ENCODE results near the gene CPSF4.

GRCh38 chr7:99497766-99498545 lies 59.2 kb downstream of the CPSF4 start:
- TF ChIP-seq GATA2 (IDR thresholded peaks at IDR 0.05; ENCODE audit: low read depth, low read length): no peak
- no peak for TF ChIP-seq GATA3 (IDR thresholded peaks at IDR 0.05; ENCODE audit: low read depth, low read length)
